Measurements from ENCODE around the gene TFPT. TPM values are rescaled to one million over a fixed set of nuclear protein-coding genes. Genes with fewer than 3 reads are reported as not detected.

TFPT gene
- total RNA-seq, 1 experiment from 2014 or later, result 31.1 TPM

- H3K4me1 ChIP-seq (ENCODE audit: insufficient read depth, low read length, poor library complexity, severe bottlenecking), result peaks cover 6% of the 10 kb centered on the region
- peaks cover 69% of the 10 kb centered on the region for H3K36me3 ChIP-seq (ENCODE audit: insufficient read depth, low read length, poor library complexity, severe bottlenecking)
- H3K9me3 ChIP-seq (ENCODE audit: low read depth, low read length, poor library complexity, severe bottlenecking), result no peaks in the 10 kb centered on the region
- no peak overlapping the region for H3K27ac ChIP-seq (ENCODE audit: low read depth, low read length, poor library complexity, severe bottlenecking)
- no peak overlapping the region for H3K4me3 ChIP-seq (ENCODE audit: low read depth, low read length, poor library complexity, severe bottlenecking)
- TF ChIP-seq, protein P1, sequence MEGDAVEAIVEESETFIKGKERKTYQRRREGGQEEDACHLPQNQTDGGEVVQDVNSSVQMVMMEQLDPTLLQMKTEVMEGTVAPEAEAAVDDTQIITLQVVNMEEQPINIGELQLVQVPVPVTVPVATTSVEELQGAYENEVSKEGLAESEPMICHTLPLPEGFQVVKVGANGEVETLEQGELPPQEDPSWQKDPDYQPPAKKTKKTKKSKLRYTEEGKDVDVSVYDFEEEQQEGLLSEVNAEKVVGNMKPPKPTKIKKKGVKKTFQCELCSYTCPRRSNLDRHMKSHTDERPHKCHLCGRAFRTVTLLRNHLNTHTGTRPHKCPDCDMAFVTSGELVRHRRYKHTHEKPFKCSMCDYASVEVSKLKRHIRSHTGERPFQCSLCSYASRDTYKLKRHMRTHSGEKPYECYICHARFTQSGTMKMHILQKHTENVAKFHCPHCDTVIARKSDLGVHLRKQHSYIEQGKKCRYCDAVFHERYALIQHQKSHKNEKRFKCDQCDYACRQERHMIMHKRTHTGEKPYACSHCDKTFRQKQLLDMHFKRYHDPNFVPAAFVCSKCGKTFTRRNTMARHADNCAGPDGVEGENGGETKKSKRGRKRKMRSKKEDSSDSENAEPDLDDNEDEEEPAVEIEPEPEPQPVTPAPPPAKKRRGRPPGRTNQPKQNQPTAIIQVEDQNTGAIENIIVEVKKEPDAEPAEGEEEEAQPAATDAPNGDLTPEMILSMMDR (conservative IDR thresholded peaks at IDR 0.05; ENCODE audit: low read depth, low read length), result no peak
- no peak for TF ChIP-seq EZH2 (IDR thresholded peaks at IDR 0.05; ENCODE audit: borderline replicate concordance, low read depth, low read length, poor library complexity, severe bottlenecking)
- intact Hi-C loops (cut with micrococcal nuclease; ENCODE audit: unreplicated experiment), result no loop called here
- ChIA-PET CTCF (no interaction called here), POLR2A (ENCODE audit: low non-redundant PET) (no interaction called here)
- no peaks in the 10 kb centered on the region for H3K27me3 ChIP-seq (replicated peaks; ENCODE audit: insufficient read depth, low read depth, low read length, poor library complexity)
- BruUV-seq (replicated peaks), result no TSS peak
- no peak for DNase-seq (ENCODE audit: low spot score)
Measured at GRCh38 chr19:54155694-54156093, 40.2 kb upstream of the TFPT start.

DNA sequence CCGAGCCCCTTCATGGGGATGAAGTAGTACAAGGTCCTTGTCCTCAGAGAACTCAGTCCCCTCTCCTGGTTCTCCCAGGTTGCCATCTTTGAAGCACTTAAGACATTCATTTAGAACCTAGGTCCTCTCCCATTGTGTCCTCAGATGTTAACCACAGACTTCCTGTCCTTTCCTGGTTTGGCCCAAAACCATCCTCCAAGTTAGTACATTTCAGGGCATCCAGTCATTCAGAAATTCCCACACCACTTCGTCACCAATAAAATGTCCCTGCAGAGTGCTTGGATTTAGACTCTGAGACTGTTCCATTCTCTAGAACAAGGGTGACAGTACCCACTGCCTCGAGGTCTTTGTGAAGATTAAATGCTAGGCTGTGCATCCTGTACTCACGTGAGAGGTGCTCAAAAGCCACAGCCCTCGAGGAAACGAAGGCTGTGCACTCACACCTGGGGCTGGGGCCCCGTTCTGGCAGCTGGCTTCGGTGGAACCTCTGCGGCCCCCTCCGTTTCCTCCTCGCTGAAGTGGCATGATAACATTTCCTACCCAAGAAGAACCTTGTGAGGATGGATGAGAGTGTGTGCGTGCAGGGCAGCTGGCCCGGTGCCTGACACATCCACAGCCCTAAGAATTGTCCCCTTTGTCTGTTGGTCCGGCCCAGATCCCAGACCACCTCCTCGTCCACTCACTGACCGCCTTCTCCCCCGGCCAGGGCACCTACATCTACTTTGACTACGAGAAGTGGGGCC lies 39.3 kb upstream of the TFPT start:
- POLR2A ChIA-PET (ENCODE audit: low non-redundant PET), result no interaction called here
- Histone ChIP-seq H3K4me1 (ENCODE audit: insufficient read depth, low read length, poor library complexity, severe bottlenecking) (peaks cover 6% of the 10 kb centered on the region), H3K9me3 (ENCODE audit: low read depth, low read length, poor library complexity, severe bottlenecking) (no peaks in the 10 kb centered on the region), H3K4me3 (ENCODE audit: low read depth, low read length, poor library complexity, severe bottlenecking) (no peak overlapping the region), H3K36me3 (ENCODE audit: insufficient read depth, low read length, poor library complexity, severe bottlenecking) (peaks cover 76% of the 10 kb centered on the region), H3K27ac (ENCODE audit: low read depth, low read length, poor library complexity, severe bottlenecking) (peak overlapping the region; percentile 28), H3K27me3 (replicated peaks; ENCODE audit: insufficient read depth, low read depth, low read length, poor library complexity) (no peaks in the 10 kb centered on the region)
- DNase-seq (ENCODE audit: low spot score), result no peak
- no TSS peak for BruUV-seq (replicated peaks)
- TF ChIP-seq EZH2 (IDR thresholded peaks at IDR 0.05; ENCODE audit: borderline replicate concordance, low read depth, low read length, poor library complexity, severe bottlenecking), result no peak
- TF ChIP-seq, protein P1 (conservative IDR thresholded peaks at IDR 0.05; ENCODE audit: low read depth, low read length), result no peak
- CTCF ChIA-PET, result no interaction called here
- intact Hi-C loops (cut with micrococcal nuclease; ENCODE audit: unreplicated experiment), result no loop called here

- no peak for DNase-seq (ENCODE audit: low spot score)
- TF ChIP-seq, protein P1 (conservative IDR thresholded peaks at IDR 0.05; ENCODE audit: low read depth, low read length), result no peak
- TF ChIP-seq EZH2 (IDR thresholded peaks at IDR 0.05; ENCODE audit: borderline replicate concordance, low read depth, low read length, poor library complexity, severe bottlenecking), result no peak
- intact Hi-C loops (cut with micrococcal nuclease; ENCODE audit: unreplicated experiment), result no loop called here
Measured at GRCh38 chr19:54153731-54154326, 38.4 kb upstream of the TFPT start.

More at GRCh38 chr19:54153731-54154326, 38.4 kb upstream of the TFPT start:
- peaks cover 5% of the 10 kb centered on the region for H3K4me1 ChIP-seq (ENCODE audit: insufficient read depth, low read length, poor library complexity, severe bottlenecking)
- no peak overlapping the region for H3K27ac ChIP-seq (ENCODE audit: low read depth, low read length, poor library complexity, severe bottlenecking)
- ChIA-PET CTCF (no interaction called here), POLR2A (ENCODE audit: low non-redundant PET) (no interaction called here)
- H3K9me3 ChIP-seq (ENCODE audit: low read depth, low read length, poor library complexity, severe bottlenecking), result no peaks in the 10 kb centered on the region
- H3K36me3 ChIP-seq (ENCODE audit: insufficient read depth, low read length, poor library complexity, severe bottlenecking), result peaks cover 86% of the 10 kb centered on the region
- no peaks in the 10 kb centered on the region for H3K27me3 ChIP-seq (replicated peaks; ENCODE audit: insufficient read depth, low read depth, low read length, poor library complexity)
- H3K4me3 ChIP-seq (ENCODE audit: low read depth, low read length, poor library complexity, severe bottlenecking), result no peak overlapping the region
- BruUV-seq (replicated peaks), result no TSS peak
